ENCODE data around the gene EBF3. TPM values are rescaled to one million over a fixed set of nuclear protein-coding genes. Genes with fewer than 3 reads are reported as not detected.
A peak's percentile ranks its signal among the peaks of the same experiment; 100 is the strongest.

Gene EBF3
- total RNA-seq, 3 donors from 2014 or later, result 0.23 to 2.8 (median 0.89) TPM

DNA sequence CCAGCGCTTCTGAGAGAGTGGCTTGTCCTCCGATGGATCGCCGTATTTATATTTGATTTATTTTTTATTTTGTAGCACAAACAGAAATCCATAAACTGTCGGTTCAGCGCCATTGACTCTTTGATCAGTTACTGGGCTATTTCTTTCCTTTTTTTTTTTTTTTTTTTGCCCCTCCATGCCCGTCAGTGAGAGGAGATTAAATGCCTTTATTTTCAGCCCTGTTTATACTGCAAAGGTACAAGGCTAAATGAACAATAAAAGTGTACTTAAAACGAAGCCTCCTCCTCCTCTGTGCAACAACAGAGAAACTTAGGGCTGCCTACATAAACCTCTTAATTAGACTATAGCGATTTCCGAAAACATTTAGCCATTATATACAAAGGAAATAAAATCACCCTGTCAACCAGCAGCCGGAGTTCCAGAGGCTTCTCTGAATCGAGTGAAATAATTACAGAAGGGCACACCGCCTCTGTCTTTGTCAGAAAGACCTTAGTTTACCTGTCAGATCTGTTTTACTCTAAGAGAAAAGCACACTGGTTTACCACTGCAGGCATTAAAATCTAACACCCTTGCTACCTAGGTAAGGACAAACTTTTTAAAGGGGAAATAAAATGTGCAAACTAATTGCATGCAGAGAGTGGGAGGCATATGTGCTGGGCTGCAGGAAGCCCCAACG lies 3.5 kb downstream of the EBF3 start:
- H3K36me3 ChIP-seq (ENCODE audit: low read depth), result no peaks in the 10 kb centered on the region
- TF ChIP-seq, protein P1, sequence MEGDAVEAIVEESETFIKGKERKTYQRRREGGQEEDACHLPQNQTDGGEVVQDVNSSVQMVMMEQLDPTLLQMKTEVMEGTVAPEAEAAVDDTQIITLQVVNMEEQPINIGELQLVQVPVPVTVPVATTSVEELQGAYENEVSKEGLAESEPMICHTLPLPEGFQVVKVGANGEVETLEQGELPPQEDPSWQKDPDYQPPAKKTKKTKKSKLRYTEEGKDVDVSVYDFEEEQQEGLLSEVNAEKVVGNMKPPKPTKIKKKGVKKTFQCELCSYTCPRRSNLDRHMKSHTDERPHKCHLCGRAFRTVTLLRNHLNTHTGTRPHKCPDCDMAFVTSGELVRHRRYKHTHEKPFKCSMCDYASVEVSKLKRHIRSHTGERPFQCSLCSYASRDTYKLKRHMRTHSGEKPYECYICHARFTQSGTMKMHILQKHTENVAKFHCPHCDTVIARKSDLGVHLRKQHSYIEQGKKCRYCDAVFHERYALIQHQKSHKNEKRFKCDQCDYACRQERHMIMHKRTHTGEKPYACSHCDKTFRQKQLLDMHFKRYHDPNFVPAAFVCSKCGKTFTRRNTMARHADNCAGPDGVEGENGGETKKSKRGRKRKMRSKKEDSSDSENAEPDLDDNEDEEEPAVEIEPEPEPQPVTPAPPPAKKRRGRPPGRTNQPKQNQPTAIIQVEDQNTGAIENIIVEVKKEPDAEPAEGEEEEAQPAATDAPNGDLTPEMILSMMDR (IDR thresholded peaks at IDR 0.05), result no peak
- no peak for ATAC-seq
- no peak for DNase-seq
- intact Hi-C loops (cut with DNase I, micrococcal nuclease), result no loop called here
- no peaks in the 10 kb centered on the region for H3K9me3 ChIP-seq
- H3K4me3 ChIP-seq, result no peak overlapping the region
- peaks cover 27% of the 10 kb centered on the region for H3K4me1 ChIP-seq (ENCODE audit: low read depth)

DNA sequence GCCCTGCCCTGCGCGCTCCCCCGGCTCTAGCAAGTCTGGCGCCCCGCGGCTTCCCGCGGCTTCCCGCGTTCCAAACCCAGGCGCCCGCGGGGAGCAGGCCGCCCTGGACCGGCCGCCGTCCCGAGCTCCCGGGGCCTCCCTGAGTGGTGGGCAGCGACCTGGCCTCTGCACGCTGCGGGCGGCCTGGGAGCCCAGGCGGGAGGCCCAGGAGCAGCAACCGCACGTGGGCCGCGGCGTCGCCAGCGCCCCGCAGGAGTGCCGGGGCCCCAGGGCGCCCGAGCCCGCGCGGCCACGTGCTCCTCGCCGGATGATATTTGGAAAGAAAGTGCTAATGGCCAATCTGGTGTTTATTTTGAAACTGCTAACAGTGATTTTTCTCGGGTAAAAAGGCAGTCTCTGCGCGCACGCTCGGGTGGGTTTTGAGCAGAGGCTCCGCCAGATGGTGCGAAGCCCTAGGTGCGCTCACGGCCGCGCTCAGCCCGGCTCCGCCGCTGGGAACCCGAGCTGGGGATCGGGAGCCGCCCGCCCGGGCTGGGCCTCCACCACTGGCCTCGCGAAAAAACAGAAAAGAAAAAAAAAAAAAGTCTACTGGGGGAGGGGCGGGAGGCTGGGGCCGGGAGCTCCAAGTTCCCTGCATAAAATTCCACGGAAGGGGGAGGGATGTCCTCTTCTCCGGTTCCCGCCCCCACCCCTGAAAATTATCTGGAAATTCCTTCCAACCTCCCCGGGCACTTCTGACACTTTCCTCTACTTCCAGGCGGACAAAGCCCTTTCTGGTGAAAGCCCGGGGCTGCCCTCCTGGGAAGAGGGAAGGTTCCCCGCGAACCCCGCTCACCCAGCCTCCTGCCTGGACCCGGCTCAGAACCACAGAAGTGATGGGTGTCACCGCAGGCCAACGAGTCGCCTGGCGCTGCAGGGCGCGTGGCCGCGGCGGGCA lies 4.3 kb downstream of the EBF3 start:
- Histone ChIP-seq H3K4me1 (ENCODE audit: low read depth) (peaks cover 22% of the 10 kb centered on the region), H3K36me3 (ENCODE audit: low read depth) (no peaks in the 10 kb centered on the region), H3K9me3 (no peaks in the 10 kb centered on the region), H3K4me3 (no peak overlapping the region)
- ATAC-seq, result no peak
- DNase-seq, result no peak
- TF ChIP-seq, protein P1 (IDR thresholded peaks at IDR 0.05), result no peak
- intact Hi-C loops (cut with DNase I, micrococcal nuclease), result no loop called here

DNA sequence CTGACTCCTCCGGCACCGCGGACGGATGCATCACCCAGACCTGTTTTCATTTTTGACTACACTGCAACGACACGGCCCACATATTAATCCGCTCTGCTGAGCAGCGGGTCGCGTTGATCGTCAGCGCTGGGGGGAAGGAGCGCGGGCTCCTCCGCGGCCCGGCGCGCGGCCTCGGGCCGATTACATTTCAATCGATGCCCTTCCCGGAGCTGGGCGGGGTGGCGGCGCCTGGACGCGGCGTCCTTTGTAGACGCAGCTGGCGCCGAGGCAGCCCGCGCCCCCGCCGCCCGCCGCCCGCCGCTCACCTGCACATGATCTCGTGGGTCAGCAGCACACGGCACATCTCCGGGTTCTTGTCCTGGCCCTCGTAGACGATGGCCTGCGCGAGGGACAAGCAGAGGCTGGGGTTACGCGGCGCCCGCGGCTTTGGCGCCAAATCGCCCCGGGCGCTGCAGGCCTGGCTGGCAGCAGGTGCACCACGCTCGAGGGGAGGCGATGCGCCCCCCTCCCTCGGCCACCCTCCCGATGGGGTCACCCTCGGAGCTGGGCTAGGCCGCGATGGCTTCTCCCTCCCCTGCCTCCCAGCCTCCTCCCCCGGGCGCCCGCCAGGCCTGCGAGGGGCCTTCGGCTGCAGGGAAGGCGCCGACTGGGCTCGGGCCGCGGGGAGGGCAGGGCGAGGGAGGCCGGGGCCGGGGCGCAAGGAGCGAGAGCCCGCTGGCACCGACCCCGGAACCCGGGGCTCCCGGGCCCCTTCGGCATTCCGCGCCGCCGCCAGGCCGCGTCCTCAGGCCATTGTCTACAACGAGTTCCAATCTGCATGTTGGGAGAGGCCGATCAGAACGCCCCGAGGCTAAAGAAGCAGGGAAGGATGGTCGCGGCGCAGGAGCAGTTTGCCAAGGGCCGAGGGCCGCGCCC lies 5.2 kb downstream of the EBF3 start:
- H3K4me3 ChIP-seq, result no peak overlapping the region
- ATAC-seq (peak; percentile 12), DNase-seq (no peak)
- peaks cover 16% of the 10 kb centered on the region for H3K4me1 ChIP-seq (ENCODE audit: low read depth)
- H3K36me3 ChIP-seq (ENCODE audit: low read depth), result no peaks in the 10 kb centered on the region
- intact Hi-C loops (cut with DNase I, micrococcal nuclease), result no loop called here
- TF ChIP-seq, protein P1 (IDR thresholded peaks at IDR 0.05), result no peak
- no peaks in the 10 kb centered on the region for H3K9me3 ChIP-seq

DNA sequence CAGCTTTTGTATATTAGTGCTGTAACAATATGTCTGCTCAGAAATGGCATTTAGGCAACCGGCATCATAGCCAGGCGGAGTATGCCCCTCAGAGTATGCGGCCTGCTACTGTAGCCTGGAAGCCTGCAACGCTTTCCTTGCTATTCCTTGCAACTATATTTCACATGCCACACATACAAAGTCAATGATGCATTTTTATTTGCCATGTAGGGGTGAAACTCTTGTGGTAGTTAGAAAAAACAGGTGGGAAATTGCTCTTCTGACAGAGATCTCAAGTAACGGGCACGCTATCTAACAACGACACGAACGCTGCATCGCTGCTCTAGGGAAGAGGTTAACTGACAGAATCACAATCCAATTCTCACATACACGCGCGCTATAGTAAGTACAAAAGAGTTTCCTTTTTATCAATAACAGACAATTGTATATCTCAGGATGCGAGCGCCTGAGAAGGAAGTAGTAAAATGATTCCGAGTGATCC lies 5.9 kb downstream of the EBF3 start:
- no peak for DNase-seq

More for the DNA sequence above, 5.9 kb downstream of the EBF3 start:
- Histone ChIP-seq H3K9me3 (no peaks in the 10 kb centered on the region), H3K4me3 (no peak overlapping the region), H3K4me1 (ENCODE audit: low read depth) (peaks cover 12% of the 10 kb centered on the region), H3K36me3 (ENCODE audit: low read depth) (no peaks in the 10 kb centered on the region)
- TF ChIP-seq, protein P1 (IDR thresholded peaks at IDR 0.05), result no peak
- intact Hi-C loops (cut with DNase I, micrococcal nuclease), result no loop called here
- ATAC-seq, result no peak

Data from mucosa of descending colon (tissue), 3 donors.